ENCODE measurements around the gene TCERG1L. TPM values are rescaled to one million over a fixed set of nuclear protein-coding genes. Genes with fewer than 3 reads are reported as not detected.

Gene TCERG1L
- total RNA-seq, 1 donor from 2014 or later, result 0.07 TPM

DNA sequence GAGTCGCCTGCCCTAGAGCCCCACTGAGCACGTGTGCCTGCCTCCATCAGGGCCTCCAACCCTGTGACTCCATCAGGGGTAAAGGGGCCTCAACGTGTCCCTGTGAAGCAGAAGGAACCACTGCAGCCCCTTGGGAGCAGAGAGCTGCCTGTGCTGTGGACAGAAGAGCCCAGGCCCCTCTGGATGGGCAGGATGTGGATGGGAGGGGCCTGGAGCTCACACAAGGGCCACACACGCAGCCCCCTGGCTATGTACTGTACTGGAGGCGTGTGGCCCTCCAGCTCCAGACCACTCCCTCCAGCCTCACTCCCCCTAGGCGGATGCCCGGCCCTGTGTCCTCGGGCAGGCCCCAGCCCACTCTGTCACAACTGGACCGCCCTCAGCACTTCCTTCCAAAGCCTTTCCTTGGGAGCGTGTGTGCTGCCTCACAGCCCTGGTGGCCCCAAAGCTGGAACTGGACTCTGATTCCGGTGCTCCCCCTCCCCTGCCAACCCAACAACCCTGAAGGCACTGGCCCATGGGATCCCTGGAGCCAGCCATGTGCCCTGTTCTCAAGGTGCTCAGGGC, 238.0 kb downstream of the TCERG1L start:
- Mint-ChIP-seq H3K27ac (no peak overlapping the region), H3K4me1 (ENCODE audit: low read depth) (no peaks in the 10 kb centered on the region), H3K27me3 (ENCODE audit: low read depth) (no peaks in the 10 kb centered on the region), H3K36me3 (ENCODE audit: low read depth) (no peaks in the 10 kb centered on the region), H3K4me3 (ENCODE audit: low read depth) (no peak overlapping the region), H3K9me3 (no peaks in the 10 kb centered on the region)
- intact Hi-C loops (cut with micrococcal nuclease), result no loop called here
- no peak for DNase-seq (ENCODE audit: low spot score)

DNA sequence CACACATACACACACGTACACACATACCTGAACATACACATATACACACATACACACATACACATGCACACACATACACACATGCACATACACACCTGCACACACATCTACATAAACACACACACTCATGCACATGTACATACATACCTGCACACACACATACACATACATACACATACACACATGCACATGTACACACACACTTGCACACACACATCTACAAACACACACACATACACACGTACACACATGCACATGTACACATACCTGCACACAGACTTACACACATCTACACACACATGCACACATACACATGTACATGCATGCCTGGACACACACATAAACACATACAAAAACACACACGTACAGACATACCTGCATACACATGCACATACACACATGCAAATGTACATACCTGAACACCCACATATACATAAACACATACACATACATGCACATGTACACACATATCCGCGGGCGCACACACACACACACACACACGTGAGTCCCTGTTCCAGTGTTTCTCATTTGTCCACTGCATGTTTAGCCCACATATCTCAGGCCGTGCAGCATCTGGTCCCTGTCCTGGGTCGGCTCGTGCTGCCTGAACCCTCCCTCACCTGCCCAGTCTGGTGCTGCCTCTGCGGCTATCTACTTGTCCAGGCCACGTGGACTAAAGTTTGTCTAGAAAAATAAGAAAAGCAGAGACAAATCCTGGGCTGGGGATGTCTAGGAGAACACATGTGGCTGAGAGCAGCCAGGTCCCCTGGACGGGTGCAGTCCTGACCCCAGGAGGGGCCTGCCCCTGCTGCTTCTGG, 238.7 kb downstream of the TCERG1L start:
- no peak for DNase-seq (ENCODE audit: low spot score)
- Mint-ChIP-seq H3K27ac (no peak overlapping the region), H3K9me3 (no peaks in the 10 kb centered on the region), H3K4me3 (ENCODE audit: low read depth) (no peak overlapping the region), H3K27me3 (ENCODE audit: low read depth) (no peaks in the 10 kb centered on the region), H3K4me1 (ENCODE audit: low read depth) (no peaks in the 10 kb centered on the region), H3K36me3 (ENCODE audit: low read depth) (no peaks in the 10 kb centered on the region)
- intact Hi-C loops (cut with micrococcal nuclease), result no loop called here

GRCh38 chr10:131071721-131072120, 239.8 kb downstream of the TCERG1L start:
- Mint-ChIP-seq H3K4me3 (ENCODE audit: low read depth) (no peak overlapping the region), H3K4me1 (ENCODE audit: low read depth) (no peaks in the 10 kb centered on the region), H3K27me3 (ENCODE audit: low read depth) (no peaks in the 10 kb centered on the region), H3K36me3 (ENCODE audit: low read depth) (no peaks in the 10 kb centered on the region), H3K9me3 (no peaks in the 10 kb centered on the region), H3K27ac (no peak overlapping the region)
- intact Hi-C loops (cut with micrococcal nuclease), result no loop called here
- no peak for DNase-seq (ENCODE audit: low spot score)

- no peak overlapping the region for H3K4me3 Mint-ChIP-seq (ENCODE audit: low read depth)
- no peaks in the 10 kb centered on the region for H3K4me1 Mint-ChIP-seq (ENCODE audit: low read depth)
- H3K27me3 Mint-ChIP-seq (ENCODE audit: low read depth), result no peaks in the 10 kb centered on the region
- H3K27ac Mint-ChIP-seq, result no peak overlapping the region
- intact Hi-C loops (cut with micrococcal nuclease), result no loop called here
- no peaks in the 10 kb centered on the region for H3K36me3 Mint-ChIP-seq (ENCODE audit: low read depth)
- DNase-seq (ENCODE audit: low spot score), result no peak
- H3K9me3 Mint-ChIP-seq, result no peaks in the 10 kb centered on the region
These were observed 240.7 kb downstream of the TCERG1L start for GRCh38 chr10:131070856-131071255.

DNA sequence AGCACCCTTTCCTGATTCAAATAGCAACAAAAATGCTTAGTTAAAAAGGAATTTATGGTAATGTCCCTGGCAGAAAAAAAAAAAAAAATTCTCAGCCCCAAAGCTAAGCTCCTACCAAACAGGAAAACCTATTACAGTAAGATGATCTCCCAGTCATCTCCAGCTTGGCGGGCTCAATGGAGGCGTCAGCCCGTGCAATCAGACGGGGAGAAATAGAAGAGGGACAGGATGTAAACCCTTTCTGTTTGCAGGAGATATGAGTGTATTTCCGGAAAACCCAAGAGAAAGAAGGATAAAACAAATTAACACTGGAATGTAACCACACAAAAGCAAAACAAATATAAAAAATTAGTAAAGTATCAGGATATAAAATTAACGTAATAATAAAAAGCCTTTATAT, 242.8 kb downstream of the TCERG1L start:
- Mint-ChIP-seq H3K36me3 (ENCODE audit: low read depth) (no peaks in the 10 kb centered on the region), H3K9me3 (no peaks in the 10 kb centered on the region), H3K27ac (no peak overlapping the region), H3K4me3 (ENCODE audit: low read depth) (no peak overlapping the region), H3K27me3 (ENCODE audit: low read depth) (no peaks in the 10 kb centered on the region), H3K4me1 (ENCODE audit: low read depth) (no peaks in the 10 kb centered on the region)
- intact Hi-C loops (cut with micrococcal nuclease), result no loop called here
- DNase-seq (ENCODE audit: low spot score), result no peak

- no peak for DNase-seq (ENCODE audit: low spot score)
- intact Hi-C loops (cut with micrococcal nuclease), result no loop called here
- no peaks in the 10 kb centered on the region for H3K9me3 Mint-ChIP-seq
- H3K4me3 Mint-ChIP-seq (ENCODE audit: low read depth), result no peak overlapping the region
- H3K27me3 Mint-ChIP-seq (ENCODE audit: low read depth), result no peaks in the 10 kb centered on the region
- H3K36me3 Mint-ChIP-seq (ENCODE audit: low read depth), result no peaks in the 10 kb centered on the region
- no peaks in the 10 kb centered on the region for H3K4me1 Mint-ChIP-seq (ENCODE audit: low read depth)
- no peak overlapping the region for H3K27ac Mint-ChIP-seq
These were observed 243.2 kb downstream of the TCERG1L start for GRCh38 chr10:131068311-131068710.

DNA sequence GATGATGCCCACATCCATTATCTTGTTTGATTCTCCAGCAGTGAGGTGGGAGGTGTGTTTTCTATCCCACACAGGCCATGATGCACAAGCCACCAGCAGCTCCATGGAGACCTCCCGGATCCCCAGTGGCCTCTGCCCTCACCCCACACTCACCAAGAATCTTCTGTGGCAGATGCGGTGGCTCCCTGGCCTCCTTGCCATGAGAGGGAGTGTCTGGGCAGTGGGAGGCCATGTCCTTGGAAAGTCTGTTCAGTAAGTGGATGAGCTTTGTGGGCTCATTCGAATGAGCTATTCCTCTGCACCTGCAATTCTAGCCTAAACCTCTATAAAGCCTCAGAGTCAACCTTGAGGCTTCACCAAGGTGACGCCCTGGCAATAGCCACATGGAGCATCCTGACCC, 243.8 kb downstream of the TCERG1L start:
- Mint-ChIP-seq H3K27ac (no peak overlapping the region), H3K9me3 (no peaks in the 10 kb centered on the region), H3K4me3 (ENCODE audit: low read depth) (no peak overlapping the region), H3K36me3 (ENCODE audit: low read depth) (no peaks in the 10 kb centered on the region), H3K27me3 (ENCODE audit: low read depth) (no peaks in the 10 kb centered on the region), H3K4me1 (ENCODE audit: low read depth) (no peaks in the 10 kb centered on the region)
- intact Hi-C loops (cut with micrococcal nuclease), result no loop called here
- no peak for DNase-seq (ENCODE audit: low spot score)

DNA sequence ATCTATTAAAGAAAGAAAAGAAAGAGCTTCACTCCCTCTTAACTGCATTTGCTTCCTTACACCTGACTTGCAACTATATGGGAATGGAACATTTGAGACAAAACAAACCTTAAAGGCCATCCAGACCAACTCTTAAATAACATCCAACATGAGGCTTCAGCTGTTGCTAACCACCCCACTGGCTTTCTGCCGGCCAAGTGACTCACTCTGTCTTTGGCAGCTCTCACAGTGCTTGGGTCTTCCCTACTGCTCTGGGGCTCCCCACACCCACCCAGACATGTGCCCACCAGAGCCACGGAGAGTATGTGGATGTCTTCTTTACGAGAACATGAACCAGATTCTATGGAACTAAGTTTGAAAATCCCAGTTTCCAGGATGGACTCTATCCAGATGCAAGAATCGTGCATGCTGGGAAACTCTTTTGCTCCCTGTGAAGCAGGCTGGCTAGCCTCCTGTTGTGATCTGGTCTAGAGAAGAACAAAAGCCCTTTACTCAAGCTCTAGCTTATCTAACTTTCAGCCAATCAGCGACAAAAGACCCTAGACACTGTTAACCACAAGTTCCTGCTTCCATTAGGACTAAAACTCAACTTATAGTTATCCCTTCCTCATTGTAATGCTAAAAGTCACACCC, 245.7 kb downstream of the TCERG1L start:
- H3K9me3 Mint-ChIP-seq, result no peaks in the 10 kb centered on the region
- intact Hi-C loops (cut with micrococcal nuclease), result no loop called here
- H3K4me1 Mint-ChIP-seq (ENCODE audit: low read depth), result no peaks in the 10 kb centered on the region

DNA sequence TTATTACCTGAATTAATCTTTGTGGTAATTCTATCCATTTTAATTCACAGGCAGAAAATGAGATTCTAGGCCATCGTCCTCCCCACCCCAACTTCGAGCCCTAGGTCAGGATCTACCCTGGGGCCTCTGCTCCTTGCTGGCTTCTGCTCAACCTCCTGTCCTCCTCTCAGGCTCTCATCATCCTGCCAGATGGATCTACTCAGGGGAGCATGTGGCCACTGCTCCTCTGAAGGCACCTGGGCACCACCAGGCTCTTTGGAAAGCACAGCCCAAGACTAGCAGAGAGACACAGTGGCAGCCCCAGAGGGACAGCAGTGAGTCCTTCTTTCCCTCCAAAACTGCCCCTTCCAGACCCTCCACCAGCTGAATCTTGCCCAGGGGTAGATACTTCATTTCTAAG, 248.2 kb downstream of the TCERG1L start:
- Mint-ChIP-seq H3K36me3 (ENCODE audit: low read depth) (no peaks in the 10 kb centered on the region), H3K27me3 (ENCODE audit: low read depth) (no peaks in the 10 kb centered on the region), H3K27ac (no peak overlapping the region), H3K4me1 (ENCODE audit: low read depth) (no peaks in the 10 kb centered on the region), H3K4me3 (ENCODE audit: low read depth) (no peak overlapping the region), H3K9me3 (no peaks in the 10 kb centered on the region)
- DNase-seq (ENCODE audit: low spot score), result no peak
- intact Hi-C loops (cut with micrococcal nuclease), result no loop called here

More for the DNA sequence above, 245.7 kb downstream of the TCERG1L start:
- DNase-seq (ENCODE audit: low spot score), result no peak
- Mint-ChIP-seq H3K27me3 (ENCODE audit: low read depth) (no peaks in the 10 kb centered on the region), H3K27ac (no peak overlapping the region), H3K4me3 (ENCODE audit: low read depth) (no peak overlapping the region), H3K36me3 (ENCODE audit: low read depth) (no peaks in the 10 kb centered on the region)

DNA sequence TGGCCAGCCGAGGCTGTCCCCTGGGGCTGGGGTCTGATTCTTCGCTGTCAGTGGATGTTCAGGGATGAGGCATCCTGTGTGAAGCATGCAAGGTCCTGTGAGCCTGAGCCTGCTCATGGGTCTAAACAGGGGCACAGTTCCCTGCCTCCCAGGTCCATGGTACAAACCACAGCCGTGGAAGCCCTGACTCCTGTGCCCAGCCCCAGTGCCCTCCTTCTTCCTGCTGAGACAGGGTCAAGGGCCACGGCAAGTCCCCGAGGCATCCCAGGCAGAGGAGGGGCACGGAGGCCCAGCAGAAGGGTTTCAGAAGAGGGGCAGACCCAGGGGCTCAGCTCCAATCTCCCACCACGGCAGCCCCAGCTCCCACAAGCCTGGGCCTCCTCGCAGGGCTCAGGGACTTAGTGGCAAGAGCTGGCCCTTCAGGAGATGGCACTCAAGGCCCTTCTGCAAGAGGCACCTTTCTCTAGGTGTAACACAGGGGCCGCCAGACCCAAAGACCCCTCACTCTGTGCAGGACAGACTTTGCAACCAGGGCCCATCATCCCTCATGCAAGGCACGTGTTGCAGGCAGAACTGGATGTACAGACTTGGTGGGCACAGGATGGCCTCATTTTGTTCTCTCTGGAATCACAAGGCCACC, 248.8 kb downstream of the TCERG1L start:
- no peak for DNase-seq (ENCODE audit: low spot score)
- H3K4me3 Mint-ChIP-seq (ENCODE audit: low read depth), result no peak overlapping the region
- H3K27ac Mint-ChIP-seq, result no peak overlapping the region
- no peaks in the 10 kb centered on the region for H3K27me3 Mint-ChIP-seq (ENCODE audit: low read depth)
- intact Hi-C loops (cut with micrococcal nuclease), result no loop called here
- H3K36me3 Mint-ChIP-seq (ENCODE audit: low read depth), result no peaks in the 10 kb centered on the region
- no peaks in the 10 kb centered on the region for H3K4me1 Mint-ChIP-seq (ENCODE audit: low read depth)
- peaks cover 4% of the 10 kb centered on the region for H3K9me3 Mint-ChIP-seq

DNA sequence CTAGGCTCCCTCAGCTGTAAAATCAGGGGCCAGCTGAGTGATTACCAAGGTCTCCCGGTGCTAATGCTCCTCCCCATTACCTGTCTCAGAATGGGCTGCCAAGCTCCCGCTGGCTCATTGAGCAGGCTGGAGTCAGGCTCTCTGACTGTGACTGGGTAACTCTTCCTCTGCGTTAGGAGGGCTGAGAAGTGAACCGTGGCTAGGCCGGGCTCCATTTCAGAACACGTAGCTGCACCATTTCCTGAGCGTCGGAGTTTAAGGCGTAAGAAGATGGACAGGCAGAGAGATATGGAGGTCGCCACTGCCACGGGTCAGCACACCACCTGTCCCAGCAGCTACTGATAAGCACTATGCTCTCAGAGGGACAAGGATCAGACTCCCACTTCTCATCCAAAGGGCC, 250.3 kb downstream of the TCERG1L start:
- Mint-ChIP-seq H3K27ac (no peak overlapping the region), H3K9me3 (peaks cover 4% of the 10 kb centered on the region), H3K4me3 (ENCODE audit: low read depth) (no peak overlapping the region), H3K4me1 (ENCODE audit: low read depth) (no peaks in the 10 kb centered on the region), H3K36me3 (ENCODE audit: low read depth) (no peaks in the 10 kb centered on the region), H3K27me3 (ENCODE audit: low read depth) (no peaks in the 10 kb centered on the region)
- intact Hi-C loops (cut with micrococcal nuclease), result no loop called here
- DNase-seq (ENCODE audit: low spot score), result no peak

GRCh38 chr10:131059881-131060280, 251.6 kb downstream of the TCERG1L start:
- Mint-ChIP-seq H3K27ac (no peak overlapping the region), H3K4me1 (ENCODE audit: low read depth) (no peaks in the 10 kb centered on the region)

GRCh38 chr10:131058799-131059198, 252.7 kb downstream of the TCERG1L start:
- intact Hi-C loops (cut with micrococcal nuclease), result no loop called here
- no peak overlapping the region for H3K4me3 Mint-ChIP-seq (ENCODE audit: low read depth)
- H3K36me3 Mint-ChIP-seq (ENCODE audit: low read depth), result no peaks in the 10 kb centered on the region
- no peaks in the 10 kb centered on the region for H3K27me3 Mint-ChIP-seq (ENCODE audit: low read depth)
- H3K27ac Mint-ChIP-seq, result no peak overlapping the region
- peaks cover 4% of the 10 kb centered on the region for H3K9me3 Mint-ChIP-seq
- DNase-seq (ENCODE audit: low spot score), result no peak
- no peaks in the 10 kb centered on the region for H3K4me1 Mint-ChIP-seq (ENCODE audit: low read depth)

More at GRCh38 chr10:131059881-131060280, 251.6 kb downstream of the TCERG1L start:
- no peak for DNase-seq (ENCODE audit: low spot score)
- Mint-ChIP-seq H3K36me3 (ENCODE audit: low read depth) (no peaks in the 10 kb centered on the region), H3K9me3 (peaks cover 4% of the 10 kb centered on the region), H3K4me3 (ENCODE audit: low read depth) (no peak overlapping the region), H3K27me3 (ENCODE audit: low read depth) (no peaks in the 10 kb centered on the region)
- intact Hi-C loops (cut with micrococcal nuclease), result no loop called here

Measured in activated T-helper 2 cell treated with anti-CD3 and anti-CD28 coated beads, Interferon-gamma antibody, Interleukin-2, Interleukin-4, amounts not matched to agents 10 μg/mL and 5 μg/mL and 100 μg/mL, durations not matched to agents 14 hours and 24 hours and 36 hours (primary cell).